NCI-H345 (cell line): Measurements from ENCODE around the gene SCMH1.
A peak's percentile ranks its signal among the peaks of the same experiment; 100 is the strongest.
"Not testable (repeated sequence)": the region's sequence is repeated elsewhere in the genome, so short reads cannot be mapped to it uniquely, and the experiment has no call there.

Experiments
- DNase-seq: peaks from one replicate; lab custom pipeline; 2025; lab: John Stamatoyannopoulos, UW

The SCMH1 gene

DNA sequence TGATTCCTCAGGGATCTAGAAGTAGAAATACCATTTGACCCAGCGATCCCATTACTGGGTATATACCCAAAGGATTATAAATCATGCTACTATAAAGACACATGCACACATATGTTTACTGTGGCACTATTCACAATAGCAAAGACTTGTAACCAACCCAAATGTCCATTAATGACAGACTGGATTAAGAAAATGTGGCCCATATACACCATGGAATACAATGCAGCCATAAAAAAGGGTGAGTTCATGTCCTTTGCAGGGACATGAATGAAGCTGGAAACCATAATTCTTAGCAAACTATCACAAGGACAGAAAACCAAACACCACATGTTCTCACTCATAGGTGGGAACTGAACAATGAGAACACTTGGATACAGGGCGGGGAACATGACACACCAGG is 30.5 kb downstream of the SCMH1 start:
- not testable (repeated sequence) for DNase-seq

DNA sequence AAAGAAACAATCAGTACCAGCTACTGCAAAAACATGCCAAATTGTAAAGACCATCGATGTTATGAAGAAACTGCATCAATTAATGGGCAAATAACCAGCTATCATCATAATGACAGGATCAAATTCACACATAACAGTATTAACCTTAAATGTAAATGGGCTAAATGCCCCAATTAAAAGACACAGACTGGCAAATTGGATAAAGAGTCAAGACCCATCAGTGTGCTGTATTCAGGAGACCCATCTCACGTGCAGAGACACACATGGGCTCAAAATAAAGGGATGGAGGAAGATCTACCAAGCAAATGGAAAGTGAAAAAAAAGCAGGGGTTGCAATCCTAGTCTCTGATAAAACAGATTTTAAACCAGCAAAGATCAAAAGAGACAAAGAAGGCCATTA is 35.1 kb downstream of the SCMH1 start:
- DNase-seq, result not testable (repeated sequence)

DNA sequence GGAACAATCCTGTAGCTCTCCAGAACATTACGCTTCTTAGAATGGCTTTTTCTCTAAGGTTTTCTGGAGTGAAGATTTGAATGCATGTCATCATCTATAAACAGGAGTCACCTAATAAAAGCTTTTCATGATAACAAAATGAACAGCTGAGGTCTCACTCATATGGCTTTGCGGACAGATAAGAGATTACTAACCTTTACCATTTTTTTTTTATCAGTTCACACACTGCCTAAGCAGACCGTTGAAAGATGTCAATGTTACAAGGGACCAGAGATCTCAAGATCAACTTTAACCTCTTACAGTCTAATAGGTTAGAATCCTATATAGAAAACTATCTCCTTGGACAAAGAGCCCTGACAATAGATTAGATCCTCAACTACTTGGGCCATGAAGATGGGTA is 41.4 kb downstream of the SCMH1 start:
- no peak for DNase-seq

DNA sequence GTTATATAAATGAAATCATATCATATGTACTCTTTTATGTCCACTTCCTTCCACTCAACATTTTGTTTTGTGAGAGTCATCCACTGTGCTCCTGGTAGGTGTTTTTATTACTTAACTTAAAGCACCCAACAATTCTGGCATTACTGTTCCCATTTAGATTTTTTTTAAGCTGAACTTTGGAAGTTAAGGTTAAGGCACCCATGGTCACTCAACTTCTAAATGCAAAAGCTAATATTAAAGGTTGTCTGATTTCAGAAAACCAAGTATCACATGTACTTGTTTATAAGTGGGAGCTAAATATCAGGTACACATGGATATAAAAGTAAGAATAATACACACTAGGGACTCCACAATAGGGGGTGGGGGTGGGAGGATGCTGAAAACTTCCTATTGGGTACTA is 42.7 kb downstream of the SCMH1 start:
- no peak for DNase-seq

DNA sequence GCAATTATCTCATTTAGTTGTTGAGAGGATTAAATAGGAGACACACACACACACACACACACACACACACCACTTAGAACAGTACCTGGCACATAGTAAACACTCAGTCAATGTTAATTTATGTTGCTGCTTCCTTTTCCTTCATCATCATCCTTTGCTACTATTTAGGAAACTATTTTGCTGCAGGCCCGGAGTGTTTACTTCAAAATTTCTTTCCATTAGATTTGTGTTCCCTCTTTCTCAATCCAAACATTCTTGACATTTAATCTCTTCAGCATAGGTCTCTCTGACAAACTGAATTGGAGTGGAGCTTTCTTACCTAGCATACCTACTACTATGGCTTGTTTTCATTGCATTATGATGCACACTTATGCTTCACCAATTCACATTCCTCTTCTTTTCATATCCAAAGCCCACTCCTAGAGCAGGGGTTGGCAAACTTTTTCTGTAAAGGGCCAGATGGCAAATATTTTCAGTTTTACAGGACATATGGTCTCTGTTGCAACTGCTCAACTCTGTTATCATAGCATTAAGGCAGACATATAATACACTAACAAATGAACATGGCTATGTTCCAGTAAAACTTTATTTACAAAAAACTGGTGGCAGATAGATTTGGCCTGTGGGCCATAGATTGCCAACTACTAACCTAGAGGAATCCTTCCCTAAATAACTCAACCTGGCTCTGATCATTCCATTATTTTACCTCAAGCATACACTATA is 49.5 kb downstream of the SCMH1 start:
- DNase-seq, result no peak

DNA sequence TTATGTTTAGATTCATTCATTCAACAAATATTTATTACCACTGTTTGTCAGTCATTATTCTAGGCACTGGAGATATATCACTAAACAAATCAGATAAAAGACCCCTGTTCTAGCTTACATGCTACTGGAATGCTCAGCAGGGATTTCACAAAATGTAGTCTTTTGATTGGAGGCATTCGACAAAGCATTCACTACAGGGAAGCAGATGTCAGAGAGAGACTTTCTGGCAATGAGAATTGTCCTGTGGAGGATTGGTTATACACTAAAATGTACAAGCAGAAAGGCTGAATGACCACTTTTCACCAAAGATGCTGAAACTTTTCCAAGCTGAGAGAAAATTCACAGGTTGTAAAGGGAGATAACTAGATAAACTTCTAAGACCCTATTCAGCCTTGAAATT is 57.7 kb downstream of the SCMH1 start:
- DNase-seq, result no peak

DNA sequence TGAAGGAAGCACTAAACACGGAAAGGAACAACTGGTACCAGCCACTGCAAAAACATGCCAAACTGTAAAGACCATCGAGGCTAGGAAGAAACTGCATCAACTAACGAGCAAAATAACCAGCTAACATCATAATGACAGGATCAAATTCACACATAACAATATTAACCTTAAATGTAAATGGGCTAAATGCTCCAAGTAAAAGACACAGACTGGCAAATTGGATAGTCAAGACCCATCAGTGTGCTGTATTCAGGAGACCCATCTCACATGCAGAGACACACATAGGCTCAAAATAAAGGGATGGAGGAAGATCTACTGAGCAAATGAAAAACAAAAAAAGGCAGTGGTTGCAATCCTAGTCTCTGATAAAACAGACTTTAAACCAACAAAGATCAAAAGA is 63.9 kb downstream of the SCMH1 start:
- not testable (repeated sequence) for DNase-seq

DNA sequence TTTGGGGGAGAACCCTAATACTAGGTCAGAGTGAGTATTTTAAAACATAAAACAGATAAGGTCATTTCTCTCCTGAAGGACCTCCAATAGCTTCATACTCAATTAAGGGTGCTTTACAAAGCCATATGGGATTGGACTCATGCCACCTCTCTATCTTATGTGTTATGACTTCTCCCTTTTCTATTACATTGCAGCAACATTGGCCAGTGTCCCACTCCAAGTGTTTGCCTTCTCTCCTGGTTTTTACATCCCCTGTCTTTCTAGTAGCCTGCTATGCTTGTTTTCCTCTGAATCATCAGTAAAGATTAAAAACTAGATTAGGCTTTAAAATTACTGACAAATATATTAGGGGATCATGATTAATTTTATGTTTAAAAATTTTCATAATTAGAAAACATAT is 66.6 kb downstream of the SCMH1 start:
- DNase-seq, result peak; percentile 19

DNA sequence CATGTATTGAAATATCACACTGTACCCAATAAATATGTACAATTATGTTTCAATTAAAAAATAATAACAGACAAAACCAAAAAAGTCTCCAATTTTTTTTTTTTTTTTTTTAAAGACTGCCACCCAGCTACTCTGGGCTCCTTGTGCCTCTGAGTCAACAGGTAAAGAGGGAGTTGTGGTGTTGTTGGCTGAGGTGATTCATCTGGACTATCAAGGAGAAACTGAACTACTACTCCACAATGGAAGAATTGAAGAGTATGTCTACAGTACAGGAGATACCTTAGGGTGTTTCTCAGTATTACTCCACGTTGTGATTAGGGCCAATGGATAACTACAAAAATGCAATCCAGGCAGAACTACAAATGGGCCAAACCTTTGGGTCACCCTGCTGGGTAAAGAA is 67.9 kb downstream of the SCMH1 start:
- no peak for DNase-seq

DNA sequence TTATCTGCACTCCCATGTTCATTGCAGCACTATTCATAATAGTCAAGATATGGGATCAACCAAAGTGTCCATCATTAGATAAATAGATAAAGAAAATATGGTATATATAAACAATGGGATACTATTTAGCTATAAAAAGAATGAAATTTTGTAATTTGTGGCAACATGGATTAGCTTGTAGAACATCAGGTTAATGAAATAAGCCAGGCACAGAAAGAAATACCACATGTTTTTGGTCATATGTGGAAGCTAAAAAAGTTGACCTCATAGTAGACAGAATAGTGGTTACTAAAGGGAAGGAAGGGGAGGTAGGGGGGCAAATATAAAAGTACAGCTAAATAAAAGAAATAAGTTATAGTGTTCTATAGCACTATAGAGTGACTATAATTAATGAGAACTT is 68.5 kb downstream of the SCMH1 start:
- no peak for DNase-seq

DNA sequence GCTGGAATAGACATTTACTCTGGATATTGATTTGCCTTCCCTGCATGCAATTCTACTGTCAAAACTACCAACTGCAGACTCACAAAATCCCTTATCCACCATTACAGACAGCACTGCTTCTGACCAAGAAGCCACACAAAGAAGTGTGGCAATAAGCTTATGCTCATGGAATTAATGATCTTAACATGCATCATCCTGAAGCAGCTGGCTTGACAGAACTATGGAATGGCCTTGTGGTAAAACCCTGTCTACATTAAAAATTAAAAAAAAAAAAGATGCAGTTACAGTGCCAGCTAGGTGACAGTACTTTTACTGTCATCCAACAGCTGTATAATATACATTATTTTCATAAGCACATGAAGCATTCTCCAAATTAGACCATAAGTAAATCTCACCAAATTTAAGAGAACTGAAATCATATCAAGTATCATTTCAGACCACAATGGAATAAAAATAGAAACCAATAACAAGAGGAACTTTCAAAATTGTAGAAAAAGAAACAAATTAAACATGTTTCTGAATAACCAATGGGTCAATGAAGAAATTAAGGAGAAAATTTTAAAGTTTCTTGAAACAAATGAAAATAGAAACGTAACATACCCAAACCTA is 70.7 kb downstream of the SCMH1 start:
- no peak for DNase-seq

DNA sequence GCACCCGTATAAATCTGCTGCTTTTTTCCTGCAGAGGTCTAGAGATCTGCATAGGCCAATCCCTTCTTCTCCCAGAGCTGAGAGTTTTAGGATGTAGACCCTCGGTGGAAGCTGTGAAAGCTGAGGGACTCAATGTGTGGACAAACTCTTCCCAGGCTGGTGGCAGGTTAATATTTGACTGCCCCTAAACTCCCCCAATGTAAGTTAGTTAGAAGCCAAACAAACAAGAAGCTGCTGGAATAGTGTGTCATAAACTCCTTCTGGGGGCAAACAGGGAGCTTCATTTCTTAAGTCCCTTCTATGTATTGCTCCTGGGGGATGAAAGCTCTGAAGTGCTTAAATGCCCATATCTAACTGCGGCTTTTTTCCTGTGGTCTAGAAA is 72.3 kb downstream of the SCMH1 start:
- DNase-seq, result no peak

DNA sequence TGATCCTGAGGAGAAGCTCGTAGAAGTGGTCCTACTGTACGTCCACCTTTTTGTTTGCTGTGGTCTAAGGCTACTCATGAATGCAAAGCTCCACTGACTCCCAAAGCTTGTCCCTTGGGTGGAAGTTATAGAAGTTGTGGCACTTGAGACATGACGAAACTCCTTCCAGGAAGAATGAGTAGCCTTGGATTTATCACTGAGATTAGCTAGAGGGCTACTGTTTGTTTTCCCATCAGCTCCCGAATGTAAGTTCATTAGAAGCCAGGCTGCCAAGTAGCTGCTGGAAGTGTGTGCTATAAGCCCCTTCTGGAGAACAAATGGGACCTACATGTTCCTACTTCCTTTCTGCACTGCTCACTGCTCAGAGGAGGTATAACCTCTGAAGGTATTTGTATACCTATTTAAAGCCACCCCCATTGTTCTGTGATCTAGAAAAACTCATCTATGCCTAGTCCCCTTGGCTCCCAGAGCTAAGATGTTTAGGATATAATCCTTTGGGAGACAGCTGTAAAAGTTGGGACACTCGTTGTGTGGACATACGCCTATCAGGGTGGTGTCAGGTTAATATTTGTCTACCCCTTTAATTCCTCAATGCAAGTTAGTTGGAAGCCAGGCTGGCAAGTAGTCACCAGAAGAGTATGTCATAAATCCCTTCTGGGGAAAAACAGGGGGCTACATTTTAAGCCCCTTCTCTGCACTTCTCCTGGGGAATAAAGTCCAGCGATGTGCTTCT is 72.9 kb downstream of the SCMH1 start:
- DNase-seq, result no peak

DNA sequence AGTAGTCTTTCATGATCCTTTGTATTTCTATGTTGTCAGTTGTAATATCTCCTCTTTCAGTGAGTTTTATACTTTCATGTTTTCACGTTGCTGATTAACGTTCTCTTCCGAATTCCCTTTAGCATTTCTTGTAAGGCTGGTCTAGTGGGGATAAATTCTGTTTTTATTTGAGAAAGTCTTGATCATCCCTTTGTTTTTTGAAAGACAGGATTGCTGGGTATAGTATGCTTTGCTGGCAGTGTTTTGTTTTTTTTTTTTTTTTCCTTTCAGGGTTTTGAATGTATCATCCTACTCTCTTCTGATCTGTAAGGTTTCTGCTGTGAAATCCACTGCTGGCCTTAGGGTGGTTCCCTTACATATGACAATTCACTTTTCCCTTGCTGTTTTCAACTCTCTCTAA is 74.4 kb downstream of the SCMH1 start:
- no peak for DNase-seq

DNA sequence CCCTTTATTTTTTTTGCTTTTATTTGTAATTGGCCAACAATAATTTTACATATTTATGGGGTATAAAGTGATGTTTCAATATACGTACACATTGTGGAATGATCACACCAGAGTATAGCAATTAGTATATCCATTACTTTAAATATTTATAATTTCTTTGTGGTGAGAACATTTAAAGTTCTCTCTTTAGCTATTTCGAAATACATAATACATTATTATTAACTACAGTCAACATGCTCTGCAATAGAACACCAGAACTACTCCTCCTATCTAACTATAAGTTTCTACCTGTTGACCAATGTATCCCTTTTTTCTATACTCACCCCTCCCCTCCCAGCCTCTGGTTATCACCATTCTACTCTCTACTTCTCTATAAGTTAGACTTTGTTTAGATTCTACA is 77.4 kb downstream of the SCMH1 start:
- no peak for DNase-seq

DNA sequence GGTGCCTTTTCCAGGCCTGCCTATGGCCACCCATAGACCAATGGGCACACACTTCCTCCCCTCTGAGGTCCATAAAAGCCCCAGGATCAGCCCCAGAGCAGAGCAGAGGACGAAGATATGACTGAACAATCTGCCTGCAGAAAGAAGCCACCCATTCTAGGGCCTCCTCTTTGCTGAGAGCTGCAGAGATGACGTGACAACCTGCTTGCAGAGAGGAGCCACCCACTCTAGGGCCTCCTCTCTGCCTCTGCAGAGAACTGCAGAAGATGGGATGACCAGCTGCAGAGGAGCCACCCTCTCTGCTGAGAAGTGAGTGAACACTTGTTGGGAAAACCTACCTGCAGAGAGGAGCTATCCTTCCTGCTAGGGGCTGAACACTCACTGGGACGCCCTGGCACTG is 79.7 kb downstream of the SCMH1 start:
- DNase-seq, result no peak

DNA sequence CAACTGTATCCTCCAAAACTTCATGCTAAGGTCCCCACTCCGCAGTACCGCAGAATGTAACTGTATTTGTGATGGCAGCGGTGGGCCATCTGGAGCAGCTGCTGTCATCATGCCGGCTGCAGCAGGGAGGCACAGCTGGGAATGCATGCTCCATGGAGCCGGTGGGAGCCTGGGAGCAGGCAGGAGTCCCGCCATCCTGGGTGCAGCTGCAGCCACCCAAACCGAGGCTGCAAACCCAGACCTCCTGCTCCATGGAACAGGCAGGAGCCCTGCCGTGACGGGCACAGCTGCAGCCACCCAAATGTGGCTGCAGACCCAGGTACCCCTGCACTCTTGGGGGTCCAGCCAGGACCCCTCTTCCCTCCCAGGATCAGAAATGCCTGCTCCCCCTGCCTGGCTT is 80.3 kb downstream of the SCMH1 start:
- no peak for DNase-seq

DNA sequence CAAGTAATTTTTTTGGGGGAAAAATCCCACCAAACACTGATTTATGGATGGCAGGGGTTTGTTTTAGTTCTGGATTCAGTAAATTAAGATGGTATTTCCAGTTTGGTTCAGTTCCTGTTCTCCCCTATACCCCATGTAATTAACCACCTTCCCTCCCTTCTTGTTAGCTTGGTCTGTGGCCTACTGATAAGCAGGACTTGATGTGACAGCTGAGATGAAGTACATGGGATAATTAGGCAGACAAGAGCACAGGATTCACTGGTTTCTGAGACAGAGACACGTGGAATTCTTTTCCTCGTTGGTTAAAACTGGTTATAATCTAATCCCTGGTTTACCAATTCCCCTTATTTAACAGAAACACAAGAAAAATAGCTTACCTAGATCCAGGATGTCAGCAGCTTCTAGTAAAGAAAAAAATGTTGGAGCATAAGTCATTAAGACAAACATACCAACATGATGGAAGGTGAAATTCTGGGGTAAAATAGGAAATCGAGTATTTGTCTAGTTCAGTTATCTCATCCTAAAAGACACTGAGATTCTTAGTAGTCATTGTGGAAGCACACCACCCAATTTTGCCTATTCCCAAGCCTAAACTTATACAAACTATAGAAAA is 81.5 kb downstream of the SCMH1 start:
- DNase-seq, result no peak

DNA sequence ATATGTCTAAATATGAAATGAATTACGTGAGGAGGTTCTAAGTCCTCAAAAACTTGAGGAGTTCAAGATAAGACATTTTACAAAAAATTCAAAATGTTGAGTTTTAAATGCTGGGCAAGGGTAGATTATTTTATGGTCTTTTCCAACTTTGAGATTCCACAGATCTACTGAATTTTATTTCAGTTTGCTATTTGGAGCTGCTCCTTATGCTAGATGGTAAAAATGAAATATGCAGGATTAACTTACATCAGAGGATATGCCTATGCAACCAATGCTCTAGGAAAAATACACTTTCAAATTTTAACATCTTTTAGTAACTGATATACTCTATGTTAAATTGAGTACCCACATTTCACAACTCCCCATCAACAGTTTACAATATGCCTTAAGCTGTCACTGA is 83.1 kb downstream of the SCMH1 start:
- DNase-seq, result no peak

DNA sequence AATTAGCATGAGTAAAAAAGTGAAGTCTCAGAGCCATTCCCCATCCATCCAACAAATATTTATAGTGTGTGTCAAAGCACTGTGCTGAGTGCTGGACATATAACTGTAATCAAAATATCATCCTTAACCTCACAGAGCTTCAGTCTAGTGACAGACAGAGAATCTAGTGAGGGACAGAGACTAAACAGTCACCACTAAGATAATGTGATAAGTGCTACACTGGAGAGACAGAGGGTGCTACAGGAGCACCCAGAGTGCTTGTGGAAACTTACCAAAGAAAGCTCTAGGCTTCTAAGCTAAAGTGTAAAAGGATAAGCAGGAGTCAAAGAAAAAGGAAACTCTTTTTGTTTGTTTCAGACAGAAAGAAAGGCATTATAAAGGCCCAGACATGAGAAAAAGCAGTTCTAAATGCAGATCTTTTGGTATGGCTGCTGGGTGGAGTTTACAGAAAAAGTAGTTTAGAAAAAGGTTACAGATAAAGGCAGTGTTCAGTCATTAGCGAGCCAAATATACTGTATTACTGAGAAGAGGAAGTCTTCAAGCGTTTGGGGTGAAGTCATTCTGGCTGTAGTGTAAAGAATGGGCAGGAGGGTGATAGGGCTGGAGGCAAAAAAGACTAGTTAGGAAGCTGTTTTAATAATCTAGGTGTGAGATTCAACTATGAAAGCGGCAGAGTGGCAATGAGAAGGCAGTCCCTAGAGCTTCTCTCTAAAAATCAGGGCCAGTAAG is 83.8 kb downstream of the SCMH1 start:
- DNase-seq, result no peak

DNA sequence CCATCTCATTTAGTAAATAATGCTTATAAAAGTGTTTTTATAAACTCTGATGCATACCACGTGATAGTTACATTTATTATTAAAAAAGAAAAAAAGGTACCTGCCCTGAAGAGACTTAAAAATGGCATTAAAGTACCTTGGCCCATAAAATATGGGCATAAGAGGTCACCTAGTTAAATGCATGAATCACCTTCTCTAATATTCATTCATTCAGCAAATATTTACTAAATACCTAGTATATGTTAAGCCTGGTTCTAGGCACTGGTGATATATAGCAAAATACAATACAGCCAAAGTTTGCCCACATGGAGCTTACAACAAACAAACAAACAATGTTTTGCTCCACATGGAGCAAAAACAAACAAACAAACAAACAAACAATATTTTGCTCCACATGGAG is 87.0 kb downstream of the SCMH1 start:
- DNase-seq, result no peak

DNA sequence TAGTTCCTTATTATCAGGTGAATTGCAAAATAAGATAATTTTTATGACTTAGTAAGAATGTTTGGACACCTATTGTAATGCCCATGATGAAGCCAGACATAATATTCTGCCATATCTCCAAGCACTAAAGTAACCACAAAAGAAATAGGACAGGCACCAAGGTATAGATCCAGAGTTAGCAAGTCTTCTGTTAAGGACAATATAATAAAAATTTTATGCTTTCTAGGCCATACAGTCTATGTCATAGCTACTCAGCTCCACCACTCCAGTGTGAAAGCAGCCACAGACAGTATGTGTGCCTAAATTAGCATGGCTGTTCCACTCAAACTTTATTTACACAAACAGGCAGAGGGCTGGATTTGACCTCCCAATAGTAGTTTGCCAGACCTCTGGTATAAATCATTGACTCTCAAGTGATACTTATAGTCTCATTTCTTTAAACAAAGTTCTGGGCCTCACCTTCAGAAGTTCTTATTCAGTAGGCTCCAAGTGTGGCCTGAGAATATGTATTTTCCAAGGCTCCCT is 88.3 kb downstream of the SCMH1 start:
- no peak for DNase-seq
